ENCODE data around the gene SMCO1.
"Not testable (repeated sequence)": the region's sequence is repeated elsewhere in the genome, so short reads cannot be mapped to it uniquely, and the experiment has no call there.

SMCO1 gene

DNA sequence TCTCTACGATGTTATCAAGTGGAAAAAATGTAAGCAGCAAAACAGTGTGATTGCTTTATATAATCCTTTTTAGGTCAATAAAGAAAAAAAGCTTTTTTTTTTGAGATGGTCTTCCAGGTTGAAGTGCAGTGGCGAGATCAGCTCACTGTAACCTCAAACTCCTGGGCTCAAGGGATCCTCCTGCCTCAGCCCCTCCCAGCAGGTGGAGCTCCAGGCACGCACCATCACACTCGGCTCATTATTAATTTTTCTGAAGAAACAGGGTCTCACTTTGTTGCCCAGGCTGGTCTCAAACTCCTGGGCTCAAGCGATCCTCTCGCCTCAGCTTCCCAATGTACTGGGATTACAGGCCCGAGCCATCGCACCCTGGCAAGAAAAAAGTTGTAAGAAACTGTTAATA lies 28.9 kb downstream of the SMCO1 start:
- no peak for ATAC-seq

DNA sequence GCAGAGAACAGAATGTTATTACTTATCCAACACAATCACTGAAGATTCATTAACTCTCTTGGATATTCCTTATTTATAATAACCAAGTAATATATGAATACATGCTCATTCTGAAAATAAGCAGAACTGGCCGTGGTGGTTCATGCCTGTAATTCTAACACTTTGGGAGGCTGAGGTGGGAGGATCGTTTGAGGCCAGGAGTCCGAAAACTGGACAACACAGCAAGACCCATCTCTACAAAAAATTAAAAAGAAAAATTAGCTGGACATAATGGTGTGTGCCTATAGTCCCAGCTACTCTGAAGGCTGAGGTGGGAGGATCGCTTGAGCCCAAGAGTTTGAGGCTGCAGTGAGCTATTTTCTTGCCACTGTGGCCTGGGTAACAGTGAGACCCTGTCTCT lies 37.5 kb downstream of the SMCO1 start:
- ATAC-seq, result no peak

DNA sequence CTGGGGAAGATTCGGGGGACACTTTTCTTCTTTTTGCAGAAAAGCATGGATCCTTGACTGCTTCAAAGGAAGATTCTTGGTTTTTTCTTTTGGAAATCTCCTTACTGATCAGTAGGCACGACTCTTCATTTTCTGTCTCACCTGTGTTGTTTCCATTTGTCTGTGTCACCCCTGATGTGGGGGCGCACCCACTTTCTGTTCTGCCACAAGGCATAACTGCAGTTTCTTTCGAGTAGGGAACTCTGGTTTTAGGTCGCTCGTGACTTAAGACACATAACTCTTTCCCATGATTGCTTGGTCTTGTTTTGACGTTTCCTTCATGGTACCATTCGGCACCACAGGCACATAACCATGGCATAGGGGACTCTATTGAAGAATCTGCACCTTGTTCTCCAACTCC lies 42.9 kb downstream of the SMCO1 start:
- no peak for ATAC-seq

DNA sequence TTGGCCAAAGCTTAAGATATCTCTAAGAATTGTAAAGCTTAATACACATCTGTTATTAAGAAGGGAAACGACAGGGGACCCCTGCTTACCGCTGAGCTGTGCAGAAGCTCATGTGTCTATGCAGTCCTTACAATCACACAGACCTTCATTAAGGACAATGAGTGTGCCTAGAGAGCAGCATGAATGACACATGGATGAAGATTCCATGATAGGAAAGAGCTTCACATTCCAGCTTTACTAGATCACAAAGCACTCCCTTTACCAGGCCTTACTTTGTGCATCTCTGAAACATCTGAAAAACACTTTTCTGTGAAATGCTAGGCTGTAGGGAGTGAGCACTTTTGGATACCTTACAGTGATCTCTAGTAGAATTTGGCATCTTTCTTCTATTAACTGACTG lies 43.6 kb downstream of the SMCO1 start:
- no peak for ATAC-seq

DNA sequence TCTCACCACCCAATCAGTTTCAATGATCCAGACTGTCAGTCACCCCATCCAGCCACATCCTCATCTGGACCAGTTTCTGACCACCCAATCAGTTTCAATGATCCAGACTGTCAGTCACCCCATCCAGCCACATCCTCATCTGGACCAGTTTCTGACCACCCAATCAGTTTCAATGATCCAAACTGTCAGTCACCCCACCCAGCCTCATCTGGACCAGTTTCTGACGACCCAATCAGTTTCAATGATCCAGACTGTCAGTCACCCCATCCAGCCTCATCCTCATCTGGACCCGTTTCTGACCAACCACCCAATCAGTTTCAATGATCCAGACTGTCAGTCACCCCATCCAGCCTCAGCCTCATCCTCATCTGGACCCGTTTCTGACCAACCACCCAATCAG lies 45.0 kb downstream of the SMCO1 start:
- not testable (repeated sequence) for ATAC-seq

DNA sequence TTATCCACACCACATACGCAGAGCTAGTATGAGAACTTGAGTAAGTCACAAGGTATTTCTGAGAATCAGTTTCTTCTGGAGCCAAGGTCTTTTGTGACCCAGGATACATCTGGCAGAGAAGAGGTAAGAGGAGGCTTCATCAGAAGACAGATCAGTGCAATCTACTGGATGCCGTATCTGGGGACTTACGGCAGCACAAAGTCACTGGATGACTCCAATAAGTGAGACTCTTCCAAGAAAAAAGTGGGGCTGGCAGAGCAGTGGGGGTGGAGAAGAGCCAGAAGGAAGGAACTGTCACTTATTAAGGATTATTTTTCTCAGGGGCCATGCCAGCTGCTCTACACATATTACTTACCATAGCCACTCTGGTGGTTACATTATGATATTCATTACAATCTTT lies 51.3 kb downstream of the SMCO1 start:
- ATAC-seq, result no peak

DNA sequence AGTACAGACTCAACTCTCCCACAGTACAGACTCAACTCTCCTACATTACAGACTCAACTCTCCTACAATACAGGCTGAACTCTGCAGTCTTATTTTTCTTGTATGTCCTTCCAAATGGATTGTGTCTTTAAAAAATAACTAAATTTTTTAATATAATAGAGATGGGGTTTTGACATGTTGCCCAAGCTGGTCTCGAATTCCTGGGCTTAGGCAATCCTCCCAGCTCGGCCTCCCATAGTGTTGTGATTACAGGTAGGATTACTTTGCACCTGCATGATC lies 51.7 kb downstream of the SMCO1 start:
- no peak for ATAC-seq

DNA sequence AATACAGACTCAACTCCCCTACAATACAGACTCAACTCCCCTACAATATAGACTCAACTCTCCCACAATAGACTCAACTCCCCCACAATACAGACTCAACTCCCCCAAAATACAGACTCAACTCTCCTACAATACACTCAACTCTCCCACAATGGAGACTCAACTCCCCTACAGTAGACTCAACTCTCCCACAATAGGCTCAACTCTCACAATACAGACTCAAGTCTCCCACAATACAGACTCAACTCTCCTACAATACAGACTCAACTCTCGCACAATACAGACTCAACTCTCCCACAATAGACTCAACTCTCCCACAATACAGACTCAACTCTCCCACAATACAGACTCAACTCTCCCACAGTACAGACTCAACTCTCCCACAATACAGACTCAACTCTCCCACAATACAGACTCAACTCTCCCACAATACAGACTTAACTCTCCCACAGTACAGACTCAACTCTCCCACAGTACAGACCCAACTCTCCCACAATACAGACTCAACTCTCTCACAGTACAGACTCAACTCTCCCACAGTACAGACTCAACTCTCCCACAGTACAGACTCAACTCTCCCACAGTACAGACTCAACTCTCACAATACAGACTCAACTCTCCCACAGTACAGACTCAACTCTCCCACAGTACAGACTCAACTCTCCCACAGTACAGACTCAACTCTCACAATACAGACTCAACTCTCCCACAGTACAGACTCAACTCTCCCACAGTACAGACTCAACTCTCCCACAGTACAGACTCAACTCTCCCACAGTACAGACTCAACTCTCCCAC lies 52.3 kb downstream of the SMCO1 start:
- not testable (repeated sequence) for ATAC-seq

DNA sequence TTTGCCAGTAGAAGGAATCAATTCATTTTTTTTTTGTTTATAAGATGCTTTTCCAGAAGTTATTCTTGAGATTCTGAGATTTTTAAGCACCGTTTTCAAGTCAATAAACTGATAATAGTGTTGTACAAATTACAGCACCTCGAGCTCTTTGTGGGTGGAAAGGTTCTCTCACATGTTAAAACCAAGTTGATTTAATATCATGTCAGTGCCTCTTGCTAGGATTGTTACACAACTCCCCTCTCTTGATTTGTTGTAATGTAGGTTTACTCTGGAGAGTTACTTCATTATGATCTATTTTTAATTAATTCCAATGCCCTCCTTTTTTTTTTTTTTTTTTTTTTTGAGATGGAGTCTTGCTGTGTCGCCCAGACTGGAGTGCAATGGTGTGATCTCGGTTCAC lies 57.1 kb downstream of the SMCO1 start:
- ATAC-seq, result no peak

DNA sequence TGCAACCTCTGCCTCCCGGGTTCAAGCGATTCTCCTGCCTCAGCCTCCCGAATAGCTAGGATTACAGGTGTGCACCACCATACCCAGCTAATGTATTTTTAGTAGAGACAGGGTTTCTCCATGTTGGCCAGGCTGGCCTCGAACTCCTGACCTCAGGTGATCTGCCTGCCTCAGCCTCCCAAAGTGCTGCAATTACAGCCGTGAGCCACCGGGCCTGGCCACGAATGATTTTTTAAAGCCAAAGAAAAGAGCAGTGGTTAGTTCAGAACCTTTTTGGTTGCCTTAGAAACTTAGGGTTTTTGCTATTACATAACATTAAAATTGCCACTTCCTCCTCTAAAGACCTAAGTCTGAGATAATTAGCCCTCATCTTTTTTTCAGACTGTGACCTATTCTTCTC lies 57.7 kb downstream of the SMCO1 start:
- not testable (repeated sequence) for ATAC-seq

All from activated CD4-positive, CD25-positive, alpha-beta regulatory T cell treated with anti-CD3 and anti-CD28 coated beads, Interleukin-2, amount 50 U/mL, for 24 hours (primary cell).